OCI-LY7 (cell line): Measurements from ENCODE around the gene ARHGEF17.

ENCODE experiments used
- CTCF ChIP-seq: fragments of 200-600 bp; sonication (generic); conservative IDR thresholded peaks from 2 replicates; pipeline ENCODE4 v1.5.1; 2014; ENCODE audit warnings: mild to moderate bottlenecking, antibody characterized with exemption, low read length, moderate library complexity, mixed read lengths
- EZH2phosphoT487 ChIP-seq: fragments of 200-600 bp; sonication (generic); IDR thresholded peaks from 2 replicates; pipeline ENCODE4 v1.6.1; 2018; ENCODE audit warnings: low read depth, borderline replicate concordance, mild to moderate bottlenecking, mixed run types, antibody characterized with exemption, low read length, moderate library complexity, mixed read lengths

- TF ChIP-seq CTCF (no peak), EZH2phosphoT487 (no peak)
Observed at GRCh38 chr11:73406619-73407018, 98.5 kb downstream of the ARHGEF17 start.
